GM18867 (cell line): ENCODE results near the gene TXNDC9.
"Not testable (repeated sequence)": the region's sequence is repeated elsewhere in the genome, so short reads cannot be mapped to it uniquely, and the experiment has no call there.

Source experiments
- ATAC-seq: cut with Tn5 transposase; IDR thresholded peaks from one replicate; pipeline ENCODE4 v1.9.1; 2021; ENCODE audit warnings: mild to moderate bottlenecking, moderate library complexity; ENCODE audit not compliant: unreplicated experiment

TXNDC9 gene

DNA sequence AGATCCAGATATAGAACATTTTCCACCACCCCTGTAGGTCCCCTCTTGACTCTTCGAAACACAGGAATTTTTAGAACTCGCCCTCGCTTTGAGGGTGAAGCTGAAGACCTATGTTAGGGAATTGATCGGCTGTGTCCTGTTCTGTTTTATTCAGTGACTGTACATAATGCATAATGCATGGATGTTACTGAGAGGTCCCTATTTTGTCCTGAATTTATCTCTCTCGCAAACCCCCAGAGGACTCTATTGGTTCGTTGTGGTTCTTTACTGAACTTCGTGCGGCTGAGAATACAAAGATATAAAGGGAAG, 625 bp upstream of the TXNDC9 start:
- ATAC-seq, result peak; percentile 2

DNA sequence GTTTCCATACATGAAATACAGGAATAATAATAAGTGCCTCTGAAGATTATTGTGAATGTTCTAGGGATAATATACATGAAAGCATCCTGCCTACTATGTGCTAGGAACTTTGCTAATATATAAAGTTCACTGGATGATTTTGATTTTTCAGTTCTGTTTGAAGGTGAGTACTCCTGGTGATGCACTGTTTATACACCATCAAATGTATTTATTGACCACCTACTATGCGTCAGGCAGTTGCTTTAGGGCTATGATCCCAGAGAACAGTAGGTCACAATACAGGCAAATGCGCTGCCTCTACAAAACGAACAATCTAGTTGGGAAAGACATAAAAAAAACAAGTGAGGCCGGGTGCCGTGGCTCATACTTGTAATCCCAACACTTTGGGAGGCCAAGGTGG, 10.7 kb downstream of the TXNDC9 start:
- no peak for ATAC-seq

GRCh38 chr2:99317873-99318200, 18.3 kb downstream of the TXNDC9 start:
- not testable (repeated sequence) for ATAC-seq

DNA sequence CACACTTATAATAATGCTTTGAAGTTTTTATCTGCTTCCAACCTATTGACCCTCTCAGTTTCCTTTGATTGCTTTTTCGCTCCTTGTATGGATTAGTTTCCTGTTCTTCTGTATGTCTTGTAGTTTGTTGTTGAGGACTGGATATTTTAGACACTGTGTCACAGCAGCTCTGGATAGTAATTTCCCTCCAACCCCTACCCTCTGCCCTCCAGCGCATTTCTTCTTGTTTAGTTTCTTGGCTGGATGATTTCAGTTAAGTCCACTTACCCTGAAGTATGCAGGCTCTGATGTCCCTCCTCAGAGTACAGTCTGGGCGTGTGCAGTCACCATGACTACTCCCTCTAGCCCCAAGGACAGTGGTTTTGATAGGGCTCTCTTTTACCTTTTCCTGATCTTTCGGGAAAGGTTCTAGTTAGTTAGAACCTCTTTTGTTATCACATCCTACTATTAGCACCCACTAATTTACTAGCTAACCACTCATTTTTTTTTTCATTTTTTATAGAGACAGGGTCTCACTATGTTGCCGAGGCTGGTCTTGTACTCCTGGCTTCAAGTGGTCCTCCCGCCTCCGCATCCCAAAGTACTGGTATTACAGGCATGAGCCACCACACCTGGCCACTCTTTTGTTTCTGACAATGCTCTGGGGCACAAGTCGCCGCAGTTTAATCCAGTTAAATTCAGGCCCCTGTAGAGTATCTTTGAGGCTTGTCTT, 18.8 kb downstream of the TXNDC9 start:
- no peak for ATAC-seq

GRCh38 chr2:99301097-99301496, 35.0 kb downstream of the TXNDC9 start, which contains the start of gene LYG1:
LYG1 (minus strand) TSS chr2:99301197; CDS start chr2:99295670, 5,527 bp downstream.
- ATAC-seq, result not testable (repeated sequence)

GRCh38 chr2:99299580-99299979, 36.6 kb downstream of the TXNDC9 start:
- ATAC-seq, result no peak

DNA sequence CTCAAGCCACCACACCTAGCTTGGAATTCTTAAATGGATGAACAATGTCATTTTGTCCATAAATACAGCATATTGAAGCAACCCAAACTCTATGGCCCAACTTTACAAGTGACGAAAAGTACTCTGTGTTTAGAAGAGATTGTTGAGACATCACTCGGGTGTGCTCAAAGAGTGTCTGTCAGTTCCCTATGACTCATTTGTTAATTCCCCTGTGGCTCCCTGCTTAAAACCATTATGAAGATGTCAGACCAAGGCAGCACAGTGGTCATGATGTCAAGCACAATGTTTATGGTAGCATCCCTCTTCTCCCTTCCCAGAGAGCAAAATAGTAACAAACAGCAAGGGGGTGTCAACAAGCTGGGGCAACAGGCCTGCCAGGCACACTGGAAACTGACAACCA, 38.1 kb downstream of the TXNDC9 start:
- ATAC-seq, result no peak

DNA sequence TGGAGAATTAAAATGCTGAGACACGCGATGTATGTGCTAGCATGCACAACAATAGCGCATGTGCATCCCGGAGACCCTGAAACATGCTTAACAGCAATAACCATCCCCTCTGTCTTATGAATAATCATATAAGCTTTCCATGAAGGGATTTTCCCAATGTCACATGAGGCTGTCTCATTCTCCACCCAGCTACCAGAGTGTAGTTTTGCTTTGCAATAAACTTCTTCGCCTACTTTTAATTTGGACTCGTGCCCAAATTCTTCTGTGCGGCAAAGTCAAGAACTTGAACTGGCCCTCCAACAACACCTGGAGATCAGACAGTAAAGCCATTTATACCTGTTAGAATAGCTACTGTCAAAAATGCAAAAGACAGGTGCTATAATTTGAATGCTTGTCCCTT, 50.6 kb downstream of the TXNDC9 start:
- no peak for ATAC-seq

DNA sequence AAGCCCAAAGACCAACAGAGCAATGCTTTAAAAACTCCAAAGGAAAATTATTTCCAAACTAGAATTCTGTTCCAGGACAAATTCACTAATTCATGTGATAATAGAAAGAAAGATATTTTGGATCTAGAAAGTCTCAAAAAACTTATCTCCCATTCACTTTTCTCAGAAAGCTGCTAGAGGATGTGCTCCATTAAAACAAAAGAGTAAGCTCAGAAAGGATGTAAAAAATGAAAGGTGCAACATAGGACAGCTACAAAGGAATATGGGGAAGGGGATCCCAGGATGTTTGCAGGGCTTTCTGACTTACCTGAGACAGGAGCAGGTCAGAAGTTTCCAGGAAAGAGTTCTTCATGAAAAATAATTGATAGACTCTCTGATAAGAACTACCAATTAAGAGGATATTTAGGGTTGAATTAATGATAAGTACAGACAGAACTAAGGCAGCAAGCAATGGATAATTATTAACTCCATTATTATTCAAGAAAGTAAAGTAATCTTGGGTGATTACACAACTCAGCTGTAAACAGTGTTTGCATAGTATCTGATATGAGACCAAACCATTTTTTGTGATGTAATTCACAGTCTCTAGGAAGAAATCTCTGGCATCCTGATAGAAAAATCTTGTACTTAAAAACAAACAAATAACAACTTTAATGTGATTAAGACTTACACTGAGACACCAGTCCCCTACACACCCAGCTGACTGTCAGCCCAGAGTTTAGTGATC, 56.0 kb downstream of the TXNDC9 start:
- no peak for ATAC-seq

DNA sequence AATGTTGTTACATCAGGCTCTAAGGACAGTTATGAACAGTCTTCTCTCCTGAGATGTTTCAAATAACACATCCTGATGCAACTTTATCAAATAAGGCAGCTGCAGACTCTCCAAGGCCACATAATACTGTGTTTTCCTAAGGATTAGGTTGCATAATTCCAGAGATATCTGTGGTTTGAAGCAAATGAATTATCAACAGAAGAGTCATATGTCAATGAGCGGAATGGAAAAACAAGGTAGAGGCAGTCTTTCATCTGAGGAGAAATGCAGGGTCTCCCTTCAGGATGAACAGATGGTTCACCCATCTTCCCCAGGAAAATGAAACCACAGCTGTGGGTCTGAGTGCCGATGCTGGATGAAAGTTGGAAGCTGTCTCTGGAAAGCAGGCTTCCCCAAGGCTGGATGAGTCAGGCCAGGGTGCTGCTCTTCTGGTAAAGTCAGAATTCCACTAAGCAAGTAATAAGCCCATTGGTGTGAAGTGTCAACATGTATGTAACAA, 57.3 kb downstream of the TXNDC9 start:
- no peak for ATAC-seq

DNA sequence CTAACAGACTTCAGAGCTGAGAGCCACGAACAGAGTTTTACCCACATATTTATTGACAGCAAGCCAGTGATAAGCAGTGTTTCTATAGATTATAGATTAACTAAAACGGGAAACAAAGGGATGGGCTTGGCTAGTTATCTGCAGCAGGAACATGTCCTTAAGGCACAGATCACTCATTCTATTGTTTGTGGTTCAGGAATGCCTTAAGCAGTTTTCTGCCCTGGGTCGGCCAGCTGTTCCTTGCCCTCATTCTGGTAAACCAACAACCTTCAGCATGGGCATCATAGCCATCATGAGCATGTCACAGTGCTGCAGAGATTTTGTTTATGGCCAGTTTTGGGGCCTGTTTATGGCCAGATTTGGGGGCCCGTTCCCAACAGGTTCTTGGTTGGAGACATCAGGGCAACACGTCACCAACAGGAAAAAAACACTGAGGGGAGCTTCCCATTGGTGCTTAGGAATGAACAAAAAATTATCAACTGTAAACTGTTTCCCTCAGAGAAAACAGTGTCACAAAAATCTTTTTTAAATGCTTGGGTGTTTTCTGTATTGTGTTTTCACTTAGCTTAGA, 57.9 kb downstream of the TXNDC9 start:
- not testable (repeated sequence) for ATAC-seq

GRCh38 chr2:99275882-99276281, 60.3 kb downstream of the TXNDC9 start:
- ATAC-seq, result no peak
